ENCODE measurements around the gene RNF11. TPM values are rescaled to one million over a fixed set of nuclear protein-coding genes. Genes with fewer than 3 reads are reported as not detected.
"Not testable (repeated sequence)": the region's sequence is repeated elsewhere in the genome, so short reads cannot be mapped to it uniquely, and the experiment has no call there.

RNF11 gene
- total and polyA plus RNA-seq, 4 donors, result 24.1 to 102 (median 48.7) TPM

GRCh38 chr1:51217101-51217500 lies 19.0 kb upstream of the RNF11 start (continued):
- TF ChIP-seq HNF4A (conservative IDR thresholded peaks at IDR 0.05) (no peak), RAD21 (IDR thresholded peaks at IDR 0.05) (no peak), NR2F2 (IDR thresholded peaks at IDR 0.05) (no peak)

- no peaks in the 10 kb centered on the region for H3K36me3 ChIP-seq (ENCODE audit: control insufficient read depth in 4 of 4, insufficient read depth in 3 of 4, low read depth in 1 of 4, low read length in 3 of 4)
- DNase-seq (ENCODE audit: low spot score), result no peak
- H3K4me1 ChIP-seq (ENCODE audit: control insufficient read depth in 4 of 4, insufficient read depth in 4 of 4, low read length in 3 of 4), result peaks cover 0 to 15% (median 5%) of the 10 kb centered on the region in 4 donors
- H3K9me3 ChIP-seq (ENCODE audit: control insufficient read depth in 4 of 4, low read length in 3 of 4), result no peaks in the 10 kb centered on the region
- H3K27me3 ChIP-seq (ENCODE audit: control insufficient read depth in 4 of 4, insufficient read depth in 4 of 4, low read length in 3 of 4), result no peaks in the 10 kb centered on the region
- TF ChIP-seq EGR1 (IDR thresholded peaks at IDR 0.05; ENCODE audit: low read depth in 2 of 2) (no peak), FOXA2 (IDR thresholded peaks at IDR 0.05) (no peak)
- no peak overlapping the region for H3K9ac ChIP-seq (ENCODE audit: low read depth in 1 of 2, low read length in 2 of 2)
- 88% methylated on average over 2 of the region's 2 CpGs for WGBS
- H3K4me3 ChIP-seq (ENCODE audit: low read depth in 1 of 3, low read length in 3 of 3), result no peak overlapping the region
- H3K27ac ChIP-seq (ENCODE audit: low read depth in 1 of 2, low read length in 2 of 2), result no peak overlapping the region
These were observed 17.5 kb upstream of the RNF11 start for GRCh38 chr1:51218570-51218969.

- H3K27ac ChIP-seq (ENCODE audit: low read depth in 1 of 2, low read length in 2 of 2), result no peak overlapping the region
- no peak for TF ChIP-seq SP1 (IDR thresholded peaks at IDR 0.05)
- no peak for TF ChIP-seq YY1 (IDR thresholded peaks at IDR 0.05)
- TF ChIP-seq RXRA (IDR thresholded peaks at IDR 0.05), result no peak
- TF ChIP-seq GABPA (IDR thresholded peaks at IDR 0.05 in 1 of 2, conservative IDR thresholded peaks at IDR 0.05 in 1 of 2), result no peak
- TF ChIP-seq MAX (IDR thresholded peaks at IDR 0.05), result no peak
- no peak for TF ChIP-seq FOXA1 (IDR thresholded peaks at IDR 0.05)
- TF ChIP-seq JUND (IDR thresholded peaks at IDR 0.05), result no peak
- TF ChIP-seq CTCF (IDR thresholded peaks at IDR 0.05; ENCODE audit: low read depth, low read length, missing input control), result no peak
- no peak for TF ChIP-seq EGR1 (IDR thresholded peaks at IDR 0.05; ENCODE audit: low read depth in 2 of 2)
- no peak for TF ChIP-seq REST (IDR thresholded peaks at IDR 0.05)
- TF ChIP-seq FOXA2 (IDR thresholded peaks at IDR 0.05), result no peak
- no peak for TF ChIP-seq ATF3 (IDR thresholded peaks at IDR 0.05)
- TF ChIP-seq RAD21 (IDR thresholded peaks at IDR 0.05), result no peak
- no peak for TF ChIP-seq HNF4A (conservative IDR thresholded peaks at IDR 0.05)
- TF ChIP-seq TAF1 (conservative IDR thresholded peaks at IDR 0.05), result no peak
- no peak for TF ChIP-seq HNF4G (IDR thresholded peaks at IDR 0.05)
- no peak for TF ChIP-seq NR2F2 (IDR thresholded peaks at IDR 0.05)
- no peak for TF ChIP-seq ZBTB33 (IDR thresholded peaks at IDR 0.05)
- no peak overlapping the region for H3K4me3 ChIP-seq (ENCODE audit: low read depth in 1 of 3, low read length in 3 of 3)
- peaks cover 0 to 15% (median 5%) of the 10 kb centered on the region in 4 donors for H3K4me1 ChIP-seq (ENCODE audit: control insufficient read depth in 4 of 4, insufficient read depth in 4 of 4, low read length in 3 of 4)
- H3K9me3 ChIP-seq (ENCODE audit: control insufficient read depth in 4 of 4, low read length in 3 of 4), result no peaks in the 10 kb centered on the region
- H3K9ac ChIP-seq (ENCODE audit: low read depth in 1 of 2, low read length in 2 of 2), result no peak overlapping the region
- no peak for DNase-seq (ENCODE audit: low spot score)
- H3K36me3 ChIP-seq (ENCODE audit: control insufficient read depth in 4 of 4, insufficient read depth in 3 of 4, low read depth in 1 of 4, low read length in 3 of 4), result no peaks in the 10 kb centered on the region
- WGBS, result 87% methylated on average over 5 of the region's 5 CpGs
- H3K27me3 ChIP-seq (ENCODE audit: control insufficient read depth in 4 of 4, insufficient read depth in 4 of 4, low read length in 3 of 4), result no peaks in the 10 kb centered on the region
These were observed 17.1 kb upstream of the RNF11 start for GRCh38 chr1:51219022-51219421.

- H3K27me3 ChIP-seq (ENCODE audit: control insufficient read depth in 4 of 4, insufficient read depth in 4 of 4, low read length in 3 of 4); H3K4me1 ChIP-seq (ENCODE audit: control insufficient read depth in 4 of 4, insufficient read depth in 4 of 4, low read length in 3 of 4); H3K4me3 ChIP-seq (ENCODE audit: low read depth in 1 of 3, low read length in 3 of 3); H3K9ac ChIP-seq (ENCODE audit: low read depth in 1 of 2, low read length in 2 of 2); H3K27ac ChIP-seq (ENCODE audit: low read depth in 1 of 2, low read length in 2 of 2); DNase-seq (ENCODE audit: low spot score); H3K9me3 ChIP-seq (ENCODE audit: control insufficient read depth in 4 of 4, low read length in 3 of 4); H3K36me3 ChIP-seq (ENCODE audit: control insufficient read depth in 4 of 4, insufficient read depth in 3 of 4, low read depth in 1 of 4, low read length in 3 of 4): not testable (repeated sequence)
- 93% methylated on average over 3 of the region's 3 CpGs for WGBS
These were observed 14.5 kb upstream of the RNF11 start for GRCh38 chr1:51221529-51221928.
